ENCODE measurements around the gene LPIN2. TPM values are rescaled to one million over a fixed set of nuclear protein-coding genes. Genes with fewer than 3 reads are reported as not detected.

Gene LPIN2
- total RNA-seq, 5 donors from 2014 or later (not counting 1 experiment from before 2014, with no cell fraction given): 78.9 to 107 (median 88.8) TPM

DNA sequence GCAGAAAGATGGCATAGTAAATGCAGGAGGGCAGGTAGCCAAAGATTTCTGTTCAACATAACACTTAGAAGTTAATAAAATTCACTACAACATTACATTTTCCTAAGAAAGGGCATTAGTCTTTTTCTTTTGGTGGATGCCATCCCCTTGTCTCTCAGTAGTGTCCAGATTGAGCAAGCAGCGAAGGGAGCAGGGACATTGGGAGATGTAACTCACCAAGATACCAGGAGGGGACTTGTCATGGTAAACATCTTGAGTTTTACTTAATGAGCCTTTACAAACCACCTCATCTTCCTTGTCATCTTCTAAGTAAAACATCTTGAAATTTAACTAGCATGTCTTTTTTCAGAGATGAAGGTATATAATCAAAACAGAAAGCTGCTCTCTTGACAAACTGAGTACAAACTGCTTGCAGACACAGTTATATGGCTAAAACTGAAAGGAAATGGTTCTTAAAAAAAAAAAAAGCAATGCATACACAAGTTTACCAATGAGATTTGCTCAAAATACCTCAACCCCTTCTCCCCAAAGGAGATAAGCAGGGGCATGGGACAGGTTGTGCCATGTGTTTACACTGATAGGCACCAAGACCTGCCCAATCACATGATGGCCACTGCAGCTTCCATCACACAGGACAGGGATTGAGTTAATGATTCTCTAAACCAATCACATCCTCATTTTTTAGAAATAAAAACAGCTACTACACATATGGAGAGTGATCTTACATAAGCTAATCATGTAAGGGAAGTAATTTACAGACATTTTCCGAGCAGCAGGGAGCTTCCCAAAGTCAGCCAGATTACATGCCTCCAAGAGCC, 30.3 kb downstream of the LPIN2 start:
- DNase-seq: peak in 1 of 35 experiments; percentile 52
- H3K36me3 ChIP-seq (ENCODE audit: control insufficient read depth in 2 of 2, extremely low read depth in 1 of 2, insufficient read depth in 1 of 2, low read length in 1 of 2): no peaks in the 10 kb centered on the region
- H3K4me3 ChIP-seq (ENCODE audit: control insufficient read depth in 1 of 2, extremely low read depth in 1 of 2, low read length in 1 of 2): peak overlapping the region; percentile 35 to 72
- peak overlapping the region; percentile 83 for H3K27ac ChIP-seq (ENCODE audit: low read length)
- peak; percentile 39 to 47 (median 40) for ATAC-seq (replicated peaks in 1 of 4)
- CTCF ChIA-PET: interaction anchor here (0.5 to 8.5 kb wide), 12 partner anchors 9 to 263 kb away, joined by 3 to 197 read pairs (median 4); no protein-coding TSS in a partner anchor
- H3K27me3 Mint-ChIP-seq: no peaks in the 10 kb centered on the region
- H3K36me3 Mint-ChIP-seq: peaks cover 4% of the 10 kb centered on the region
- POLR2A ChIA-PET: interaction anchor here (0.7 to 2.1 kb wide), 5 partner anchors 9 to 24 kb away, joined by 3 to 8 read pairs (median 4); no protein-coding TSS in a partner anchor
- peaks cover 46 to 63% of the 10 kb centered on the region in 2 experiments for H3K4me1 ChIP-seq (ENCODE audit: control insufficient read depth in 1 of 2, extremely low read depth in 1 of 2, insufficient read depth in 2 of 2, low read length in 2 of 2)
- H3K4me3 Mint-ChIP-seq: peak overlapping the region; percentile 76 to 89 (median 87)
- peaks cover 70 to 84% (median 75%) of the 10 kb centered on the region in 3 donors for H3K4me1 Mint-ChIP-seq
- no peaks in the 10 kb centered on the region for H3K27me3 ChIP-seq (replicated peaks in 1 of 2; ENCODE audit: control insufficient read depth in 2 of 2, extremely low read depth in 1 of 2, insufficient read depth in 2 of 2, low read length in 1 of 2)
- no peaks in the 10 kb centered on the region for H3K9me3 Mint-ChIP-seq
- H3K27ac Mint-ChIP-seq: peak overlapping the region; percentile 97 to 99
- no CpG with 5 or more reads among the region's 2 CpGs for WGBS (ENCODE audit: insufficient coverage)
- no peaks in the 10 kb centered on the region for H3K9me3 ChIP-seq

DNA sequence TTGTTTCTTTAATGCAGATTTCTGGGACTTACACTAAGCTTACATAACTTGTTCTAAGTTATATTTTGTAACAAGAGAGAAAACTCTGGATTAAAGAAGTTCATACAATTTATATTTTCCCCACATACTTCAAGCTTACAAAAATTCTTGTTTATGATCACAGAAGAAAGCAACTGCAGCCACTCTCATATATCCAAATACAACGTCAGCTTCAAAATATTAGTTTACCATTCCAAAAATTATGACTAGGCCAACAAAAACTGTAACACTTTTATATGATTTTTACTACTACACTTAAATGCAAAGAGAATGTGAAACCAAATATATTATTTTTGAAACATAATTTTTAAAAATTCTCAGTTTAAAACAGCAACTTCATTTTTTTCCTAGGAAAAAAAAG, 30.9 kb downstream of the LPIN2 start:
- peaks cover 51 to 62% of the 10 kb centered on the region in 2 experiments for H3K4me1 ChIP-seq (ENCODE audit: control insufficient read depth in 1 of 2, extremely low read depth in 1 of 2, insufficient read depth in 2 of 2, low read length in 2 of 2)
- H3K4me3 Mint-ChIP-seq: peak overlapping the region; percentile 76 to 89 (median 87)
- H3K36me3 ChIP-seq (ENCODE audit: control insufficient read depth in 2 of 2, extremely low read depth in 1 of 2, insufficient read depth in 1 of 2, low read length in 1 of 2): peaks cover 0 to 4% of the 10 kb centered on the region in 2 donors

DNA sequence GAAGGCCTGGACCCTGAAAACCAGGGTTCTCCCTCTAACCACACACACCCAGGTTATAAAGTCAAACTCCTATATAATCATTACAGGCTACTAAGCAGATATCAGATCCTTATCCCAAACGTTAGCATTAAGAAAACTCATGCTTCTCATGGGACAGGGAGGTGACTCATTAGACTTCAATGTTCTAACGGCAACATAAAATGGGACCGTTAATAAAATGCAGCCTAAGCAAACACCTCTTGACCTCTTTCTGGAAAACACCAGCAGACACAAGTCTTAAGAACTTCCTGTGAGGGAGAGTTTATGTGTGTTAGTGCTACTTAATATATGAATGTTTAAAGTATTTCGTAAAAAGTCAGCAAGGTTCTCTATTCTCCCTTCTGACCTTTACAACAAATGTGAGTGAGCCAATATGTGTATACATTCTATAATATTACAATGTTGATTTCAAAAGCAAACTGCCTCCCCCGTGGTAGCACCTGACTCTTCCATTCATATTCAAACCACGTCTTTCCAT, 31.7 kb downstream of the LPIN2 start:
- 0% methylated on average over 1 of the region's 6 CpGs for WGBS (ENCODE audit: insufficient coverage)
- CTCF ChIA-PET: interaction anchor here (0.6 to 8.5 kb wide), 8 partner anchors 13 to 466 kb away, joined by 3 to 197 read pairs (median 6); no protein-coding TSS in a partner anchor
- H3K4me1 ChIP-seq (ENCODE audit: control insufficient read depth in 1 of 2, extremely low read depth in 1 of 2, insufficient read depth in 2 of 2, low read length in 2 of 2): peaks cover 58 to 64% of the 10 kb centered on the region in 2 experiments

More for the DNA sequence above, 30.9 kb downstream of the LPIN2 start:
- ChIA-PET POLR2A (interaction anchor here (0.6 to 2.1 kb wide), 6 partner anchors 9 to 23 kb away, joined by 3 to 8 read pairs (median 4); no protein-coding TSS in a partner anchor), CTCF (interaction anchor here (0.5 to 8.5 kb wide), 9 partner anchors 13 to 466 kb away, joined by 3 to 197 read pairs (median 3); no protein-coding TSS in a partner anchor)
- Histone ChIP-seq H3K9me3 (no peaks in the 10 kb centered on the region), H3K4me3 (ENCODE audit: control insufficient read depth in 1 of 2, extremely low read depth in 1 of 2, low read length in 1 of 2) (peak overlapping the region; percentile 35 to 72), H3K27me3 (replicated peaks in 1 of 2; ENCODE audit: control insufficient read depth in 2 of 2, extremely low read depth in 1 of 2, insufficient read depth in 2 of 2, low read length in 1 of 2) (no peaks in the 10 kb centered on the region), H3K27ac (ENCODE audit: low read length) (peak overlapping the region; percentile 83)
- DNase-seq: no peak
- H3K36me3 Mint-ChIP-seq: peaks cover 9% of the 10 kb centered on the region
- no peaks in the 10 kb centered on the region for H3K9me3 Mint-ChIP-seq
- WGBS (ENCODE audit: insufficient coverage): no CpG with 5 or more reads among the region's 1 CpG
- H3K27ac Mint-ChIP-seq: peak overlapping the region; percentile 97 to 99
- peaks cover 76 to 91% (median 79%) of the 10 kb centered on the region in 3 donors for H3K4me1 Mint-ChIP-seq
- ATAC-seq (replicated peaks in 1 of 4): no peak
- no peaks in the 10 kb centered on the region for H3K27me3 Mint-ChIP-seq

DNA sequence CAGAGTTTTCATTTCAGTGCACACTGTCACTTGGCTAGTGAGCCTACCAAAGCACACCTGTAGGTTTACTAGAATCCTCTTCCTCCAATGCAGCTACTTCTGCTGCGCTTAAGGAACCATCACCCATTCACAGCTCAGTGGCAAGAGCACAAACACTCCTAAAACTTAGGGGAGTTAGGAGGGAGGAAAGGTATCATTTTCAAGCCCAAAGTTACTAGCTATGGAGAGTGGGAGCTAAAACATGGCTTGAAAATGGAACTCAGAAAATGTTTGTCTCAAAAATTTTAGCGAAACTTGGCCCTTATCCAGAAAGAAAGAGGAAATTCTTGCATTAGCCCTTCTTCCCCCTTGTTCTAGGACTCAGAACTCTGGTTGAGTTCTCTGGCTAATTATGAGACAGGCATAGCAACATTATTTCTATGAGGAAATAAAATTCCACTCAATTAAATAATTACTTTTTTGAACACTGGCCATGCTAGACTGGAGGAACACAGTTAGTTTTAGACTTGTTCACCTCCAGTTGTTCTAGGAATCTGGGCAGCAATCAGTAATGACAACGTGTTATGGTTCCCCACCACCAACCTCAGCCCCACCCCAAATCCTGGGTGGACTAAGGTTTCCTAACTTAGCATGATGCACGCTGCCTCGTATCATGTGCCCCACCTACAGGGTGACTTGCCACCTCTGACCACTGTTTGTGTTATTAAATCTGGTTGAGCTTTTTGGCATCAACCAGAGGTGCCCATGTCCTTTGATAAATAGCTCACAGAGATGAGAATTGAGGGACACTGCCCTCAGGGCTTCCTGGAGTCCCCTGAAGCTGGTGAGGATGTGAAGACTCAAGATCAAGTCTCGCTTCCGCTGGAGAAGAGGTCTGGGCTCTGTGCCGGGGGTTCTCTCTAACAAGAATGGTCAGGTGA, 32.8 kb downstream of the LPIN2 start:
- Mint-ChIP-seq H3K9me3 (no peaks in the 10 kb centered on the region), H3K4me3 (peak overlapping the region; percentile 76 to 89 (median 87)), H3K27ac (peak overlapping the region; percentile 97 to 99), H3K36me3 (peaks cover 15% of the 10 kb centered on the region), H3K27me3 (no peaks in the 10 kb centered on the region), H3K4me1 (peaks cover 82 to 94% (median 87%) of the 10 kb centered on the region in 3 donors)
- ATAC-seq (replicated peaks in 1 of 4): peak; percentile 47 to 60 (median 54)
- WGBS (ENCODE audit: insufficient coverage): 0% methylated on average over 1 of the region's 8 CpGs
- peak in 1 of 35 experiments; percentile 56 for DNase-seq
- peak overlapping the region; percentile 83 for H3K27ac ChIP-seq (ENCODE audit: low read length)
- no peaks in the 10 kb centered on the region for H3K27me3 ChIP-seq (replicated peaks in 1 of 2; ENCODE audit: control insufficient read depth in 2 of 2, extremely low read depth in 1 of 2, insufficient read depth in 2 of 2, low read length in 1 of 2)
- H3K4me3 ChIP-seq (ENCODE audit: control insufficient read depth in 1 of 2, extremely low read depth in 1 of 2, low read length in 1 of 2): peak overlapping the region; percentile 35 to 65
- H3K9me3 ChIP-seq: no peaks in the 10 kb centered on the region
- peaks cover 57 to 60% of the 10 kb centered on the region in 2 experiments for H3K4me1 ChIP-seq (ENCODE audit: control insufficient read depth in 1 of 2, extremely low read depth in 1 of 2, insufficient read depth in 2 of 2, low read length in 2 of 2)
- ChIA-PET POLR2A (interaction anchor here (0.5 to 1.4 kb wide), 7 partner anchors 11 to 36 kb away, joined by 3 to 10 read pairs (median 3); no protein-coding TSS in a partner anchor), CTCF (interaction anchor here (0.6 to 5.6 kb wide), 16 partner anchors 8 to 149 kb away, joined by 3 to 51 read pairs (median 4); no protein-coding TSS in a partner anchor)
- H3K36me3 ChIP-seq (ENCODE audit: control insufficient read depth in 2 of 2, extremely low read depth in 1 of 2, insufficient read depth in 1 of 2, low read length in 1 of 2): peaks cover 0 to 11% of the 10 kb centered on the region in 2 donors

More for the DNA sequence above, 31.7 kb downstream of the LPIN2 start:
- H3K27ac Mint-ChIP-seq: peak overlapping the region; percentile 97 to 99
- Histone ChIP-seq H3K36me3 (ENCODE audit: control insufficient read depth in 2 of 2, extremely low read depth in 1 of 2, insufficient read depth in 1 of 2, low read length in 1 of 2) (peaks cover 0 to 6% of the 10 kb centered on the region in 2 donors), H3K27me3 (replicated peaks in 1 of 2; ENCODE audit: control insufficient read depth in 2 of 2, extremely low read depth in 1 of 2, insufficient read depth in 2 of 2, low read length in 1 of 2) (no peaks in the 10 kb centered on the region), H3K4me3 (ENCODE audit: control insufficient read depth in 1 of 2, extremely low read depth in 1 of 2, low read length in 1 of 2) (peak overlapping the region; percentile 35 to 65), H3K9me3 (no peaks in the 10 kb centered on the region), H3K27ac (ENCODE audit: low read length) (peak overlapping the region; percentile 83)
- POLR2A ChIA-PET: interaction anchor here (0.6 to 2.1 kb wide), 6 partner anchors 8 to 22 kb away, joined by 3 to 8 read pairs (median 4); no protein-coding TSS in a partner anchor
- H3K27me3 Mint-ChIP-seq: no peaks in the 10 kb centered on the region
- H3K4me3 Mint-ChIP-seq: peak overlapping the region; percentile 76 to 89 (median 87)
- peak in 1 of 35 experiments; percentile 68 for DNase-seq
- H3K36me3 Mint-ChIP-seq: peaks cover 9% of the 10 kb centered on the region
- peaks cover 84 to 95% (median 86%) of the 10 kb centered on the region in 3 donors for H3K4me1 Mint-ChIP-seq
- peak in 2 of 4 experiments; percentile 10 to 25 for ATAC-seq (replicated peaks in 1 of 4)
- H3K9me3 Mint-ChIP-seq: no peaks in the 10 kb centered on the region

DNA sequence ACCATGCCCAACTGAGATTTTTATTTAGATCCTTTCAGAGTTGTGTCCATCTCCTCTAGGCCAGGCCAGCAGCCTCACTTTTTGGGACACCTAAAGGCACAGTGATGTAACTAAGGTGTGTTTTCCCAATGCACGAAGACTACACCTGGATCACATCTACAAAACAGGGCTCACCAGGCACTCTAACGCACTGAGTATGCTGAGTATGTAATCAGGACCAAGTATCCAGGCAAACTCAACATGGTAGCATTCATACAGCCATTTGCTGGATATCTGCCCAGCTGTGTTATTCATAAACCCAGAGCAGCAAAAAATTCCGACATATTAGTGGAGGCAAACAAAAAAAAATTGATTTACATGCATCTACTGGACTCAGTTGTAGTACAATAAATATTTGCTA, 33.8 kb downstream of the LPIN2 start:
- ChIA-PET CTCF (interaction anchor here (0.6 to 5.6 kb wide), 8 partner anchors 9 to 150 kb away, joined by 3 to 51 read pairs (median 4); no protein-coding TSS in a partner anchor), POLR2A (interaction anchor here (0.6 to 1.4 kb wide), 3 partner anchors 19 to 122 kb away, joined by 3 to 5 read pairs (median 3); no protein-coding TSS in a partner anchor)
- WGBS (ENCODE audit: insufficient coverage): no CpG with 5 or more reads among the region's 3 CpGs
- peak overlapping the region in 1 of 2 donors; percentile 32 for H3K4me3 ChIP-seq (ENCODE audit: control insufficient read depth in 1 of 2, extremely low read depth in 1 of 2, low read length in 1 of 2)
- no peaks in the 10 kb centered on the region for H3K9me3 ChIP-seq
- H3K27me3 Mint-ChIP-seq: no peaks in the 10 kb centered on the region
- peaks cover 49 to 58% of the 10 kb centered on the region in 2 experiments for H3K4me1 ChIP-seq (ENCODE audit: control insufficient read depth in 1 of 2, extremely low read depth in 1 of 2, insufficient read depth in 2 of 2, low read length in 2 of 2)
- H3K36me3 Mint-ChIP-seq: peaks cover 23% of the 10 kb centered on the region
- no peaks in the 10 kb centered on the region for H3K27me3 ChIP-seq (replicated peaks in 1 of 2; ENCODE audit: control insufficient read depth in 2 of 2, extremely low read depth in 1 of 2, insufficient read depth in 2 of 2, low read length in 1 of 2)
- ATAC-seq (replicated peaks in 1 of 4) (no peak), DNase-seq (no peak)
- H3K4me3 Mint-ChIP-seq: peak overlapping the region; percentile 76 to 87 (median 79)
- peaks cover 0 to 15% of the 10 kb centered on the region in 2 donors for H3K36me3 ChIP-seq (ENCODE audit: control insufficient read depth in 2 of 2, extremely low read depth in 1 of 2, insufficient read depth in 1 of 2, low read length in 1 of 2)
- H3K9me3 Mint-ChIP-seq: no peaks in the 10 kb centered on the region
- peak overlapping the region; percentile 83 for H3K27ac ChIP-seq (ENCODE audit: low read length)
- H3K27ac Mint-ChIP-seq: peak overlapping the region; percentile 97 to 99
- peaks cover 82 to 93% (median 86%) of the 10 kb centered on the region in 3 donors for H3K4me1 Mint-ChIP-seq
